Right lobe of liver (tissue), 6 donors: Measurements from ENCODE around the gene PAQR4. TPM values are rescaled to one million over a fixed set of nuclear protein-coding genes. Genes with fewer than 3 reads are reported as not detected.

Experiments
- ATAC-seq, 4 donors: fragments of 200-7000 bp; cut with Tn5 transposase; one replicate each; pipeline ENCODE4 v1.9.1; 2020; ENCODE audit warnings: mild to moderate bottlenecking in 4 of 4, moderate library complexity in 4 of 4
- DNase-seq, 3 donors: peaks; one replicate each; pipeline ENCODE4 v3.0.0-alpha.2; 2020
- H3K27ac ChIP-seq, 3 donors: fragments of 200-600 bp; one replicate each; pipeline ENCODE4 v1.8.0; 2022
- H3K27me3 ChIP-seq, 2 donors: fragments of 200-600 bp; one replicate each; pipeline ENCODE4 v1.8.0; 2022
- H3K36me3 ChIP-seq, 4 donors: fragments of 200-600 bp; sonication (generic) in 1 of 4; one replicate each; pipeline versions ENCODE4 v1.5.1 to v1.8.0; 2017 to 2022; ENCODE audit warnings: control low read depth in 1 of 4
- H3K4me1 ChIP-seq, 4 donors: fragments of 200-600 bp; sonication (generic) in 1 of 4; one replicate each; pipeline versions ENCODE4 v1.5.1 to v1.8.0; 2017 to 2022; ENCODE audit warnings: control low read depth in 1 of 4
- H3K4me3 ChIP-seq, 3 donors: fragments of 200-600 bp; one replicate each; pipeline ENCODE4 v1.8.0; 2022
- H3K9me3 ChIP-seq, 4 donors: fragments of 200-600 bp; sonication (generic) in 1 of 4; one replicate each; pipeline versions ENCODE4 v1.5.1 to v1.8.0; 2017 to 2022; ENCODE audit warnings: control low read depth in 1 of 4
- CTCF ChIP-seq, 4 donors: fragments of 200-600 bp in 3 of 4; fragments of 450-650 bp in 1 of 4; IDR thresholded peaks; one replicate each; pipeline versions ENCODE4 v1.5.1 to v1.8.0; 2016 to 2022; ENCODE audit warnings: antibody characterized with exemption in 4 of 4, mild to moderate bottlenecking in 2 of 4
- POLR2A ChIP-seq: fragments of 450-650 bp; IDR thresholded peaks from one replicate; pipeline ENCODE4 v1.6.1; 2017; ENCODE audit warnings: antibody characterized with exemption, mild to moderate bottlenecking
- WGBS: methylation state at CpG from one replicate; pipeline ENCODE4 v1.1.6; 2018; ENCODE audit warnings: low coverage, low lambda C conversion rate; ENCODE audit not compliant: insufficient coverage; ENCODE audit errors: missing lambda C conversion rate; 5-methylcytosine and 5-hydroxymethylcytosine counted together
- intact Hi-C, 2 donors: fragments of 100-400 bp; cut with DNase I; formaldehyde crosslinking; loops; one replicate each; pipeline versions ENCODE4 v1.11.2 to v1.14.1; 2022
- long read RNA-seq: library from polyadenylated mRNA; unstranded; transcript quantifications from one replicate; pipeline ENCODE4 v2.0.0, GENCODE V29; 2019
- total RNA-seq, 6 experiments: library from RNA; depleted of rRNA in 2 of 6; stranded (reverse); fragments of >200 nt in 2 of 6; fragmentation: NEBNext Ultra II Directional in 3 of 6; extraction: Animal tissue kit (Norgen Biotek cat#: 25700) in 3 of 6; gene quantifications; one replicate each; pipeline versions ENCODE4 v1.1.0 to v1.2.4, GENCODE V29; 2016 to 2023
- donor health status: DM: no; HTN: yes; CAD: no.
- donor health status: DM: no; HTN: no; CAD: no.
- donor health status: DM: no; HTN: no; CAD: no.
- donor health status: DM: no; HTN: yes; CAD: no.
- donor health status: DM: no; HTN: yes; CAD: no.

PAQR4 gene
- total RNA-seq: 1 to 10 TPM in 4 of 6 experiments, under 1 TPM in 2; 0.93 to 6.1 (median 3.3) TPM
- long read RNA-seq: 0 reads

GRCh38 chr16:2968738-2969544, at the start of gene PAQR4:
PAQR4 (plus strand) TSS chr16:2969348; CDS start chr16:2969675, 327 bp downstream.
- no peaks in the 10 kb centered on the region for H3K9me3 ChIP-seq
- intact Hi-C loops: no loop called here
- peak within 1 kb of the TSS in 1 of 3 donors; percentile 33 for H3K27ac ChIP-seq
- ATAC-seq: peak; percentile 89 to 95 (median 92)
- TF ChIP-seq POLR2A (peak; percentile 80), CTCF (IDR thresholded peaks at IDR 0.05) (no peak)
- 0% methylated on average over 8 of the region's 98 CpGs for WGBS
- peaks cover 7 to 21% of the 10 kb centered on the region in 2 donors for H3K27me3 ChIP-seq
- H3K36me3 ChIP-seq: no peaks in the 10 kb centered on the region
- peak; percentile 90 to 91 (median 91) for DNase-seq
- peak within 1 kb of the TSS; percentile 51 to 65 (median 56) for H3K4me3 ChIP-seq
- H3K4me1 ChIP-seq: peaks cover 0 to 16% (median 4%) of the 10 kb centered on the region in 4 donors

- H3K27me3 ChIP-seq: no peaks in the 10 kb centered on the region
- H3K4me3 ChIP-seq: no peak overlapping the region
- intact Hi-C loops: no loop called here
- H3K27ac ChIP-seq: no peak overlapping the region
- DNase-seq: peak in 1 of 3 donors; percentile 54
- 9% methylated on average over 13 of the region's 13 CpGs for WGBS
- no peaks in the 10 kb centered on the region for H3K4me1 ChIP-seq
- no peak for TF ChIP-seq POLR2A
- peak; percentile 86 to 95 (median 88) for TF ChIP-seq CTCF (IDR thresholded peaks at IDR 0.05)
- H3K9me3 ChIP-seq: no peaks in the 10 kb centered on the region
- peak; percentile 79 to 89 (median 84) for ATAC-seq
- H3K36me3 ChIP-seq: peaks cover 0 to 18% (median under 1%) of the 10 kb centered on the region in 4 donors
Measured at GRCh38 chr16:2919511-2920255, 49.5 kb upstream of the PAQR4 start.

GRCh38 chr16:2923481-2923880, 45.7 kb upstream of the PAQR4 start:
- intact Hi-C loops: no loop called here
- 91% methylated on average over 12 of the region's 14 CpGs for WGBS
- DNase-seq: no peak
- Histone ChIP-seq H3K36me3 (no peaks in the 10 kb centered on the region), H3K27ac (no peak overlapping the region), H3K9me3 (no peaks in the 10 kb centered on the region), H3K4me1 (peaks cover 0 to 7% (median 0%) of the 10 kb centered on the region in 4 donors), H3K27me3 (no peaks in the 10 kb centered on the region), H3K4me3 (no peak overlapping the region)
- TF ChIP-seq POLR2A (no peak), CTCF (IDR thresholded peaks at IDR 0.05) (no peak)
- ATAC-seq: no peak

GRCh38 chr16:2924901-2925755, 44.0 kb upstream of the PAQR4 start:
- no peak for DNase-seq
- Histone ChIP-seq H3K27me3 (no peaks in the 10 kb centered on the region), H3K4me3 (no peak overlapping the region), H3K4me1 (peaks cover 0 to 7% (median 0%) of the 10 kb centered on the region in 4 donors), H3K9me3 (no peaks in the 10 kb centered on the region), H3K27ac (no peak overlapping the region), H3K36me3 (peaks cover 0 to 6% (median 0%) of the 10 kb centered on the region in 4 donors)
- no peak for ATAC-seq
- WGBS: 90% methylated on average over 4 of the region's 42 CpGs
- intact Hi-C loops: no loop called here
- TF ChIP-seq CTCF (IDR thresholded peaks at IDR 0.05): no peak
- no peak for TF ChIP-seq POLR2A
